Keratinocyte (primary cell): ENCODE data around the gene RPL18A.

ENCODE experiments used
- CTCF ChIP-seq, 3 experiments: IDR thresholded peaks in 1 of 3; conservative IDR thresholded peaks in 1 of 3; optimal IDR thresholded peaks in 1 of 3; 2 replicates in 2 of 3; 3 replicates in 1 of 3; pipeline versions ENCODE3 to v1.5.1; 2011; ENCODE audit warnings: low read length in 3 of 3, mild to moderate bottlenecking in 3 of 3, moderate library complexity in 2 of 3, control low read depth in 1 of 3, inconsistent platforms in 1 of 3; ENCODE audit not compliant: insufficient read depth in 2 of 3; ENCODE audit errors: extremely low read depth in 1 of 3
- EZH2 ChIP-seq: IDR thresholded peaks from one replicate; pipeline ENCODE4 v1.6.1; 2012; ENCODE audit warnings: inconsistent platforms, mild to moderate bottlenecking, low read length, moderate library complexity

DNA sequence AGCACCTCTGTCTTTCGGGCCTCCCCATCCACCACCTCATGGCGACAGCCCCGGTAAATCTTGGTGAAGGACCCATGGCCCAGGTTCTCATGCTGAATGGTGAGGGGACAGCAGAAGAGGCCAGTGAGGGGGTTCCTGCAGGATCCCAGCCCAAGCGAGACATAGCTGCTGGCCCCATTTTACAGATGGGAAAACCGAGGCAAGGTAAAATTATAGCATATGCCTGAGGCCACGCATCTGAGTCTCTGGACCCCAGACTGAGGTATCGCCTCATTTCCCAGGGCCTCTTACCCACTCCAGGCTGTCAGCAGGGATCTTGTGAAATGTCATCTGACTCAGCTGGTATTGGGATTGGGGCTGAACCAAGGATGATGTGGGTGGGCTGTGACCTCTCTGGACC, 21.7 kb upstream of the RPL18A start:
- TF ChIP-seq CTCF (optimal IDR thresholded peaks at IDR 0.05 in 1 of 3, IDR thresholded peaks at IDR 0.05 in 1 of 3, conservative IDR thresholded peaks at IDR 0.05 in 1 of 3; ENCODE audit: extremely low read depth in 1 of 3, insufficient read depth in 2 of 3, low read length in 3 of 3) (no peak), EZH2 (no peak)
